GM12878 (cell line): ENCODE data around the gene IVD. TPM values are rescaled to one million over a fixed set of nuclear protein-coding genes. Genes with fewer than 3 reads are reported as not detected.
A peak's percentile ranks its signal among the peaks of the same experiment; 100 is the strongest.

Source experiments
- ATAC-seq: fragments of 200-7000 bp; cut with Tn5 transposase; 3 replicates; pipeline ENCODE4 v1.9.1; 2020; ENCODE audit warnings: mild to moderate bottlenecking, moderate library complexity
- BruUV-seq: library from RNA; stranded (reverse); fragments of 400-500 nt; replicated peaks from 2 replicates; lab custom pipeline; 2021; lab: Mats Ljungman, UMichigan
- CTCF ChIA-PET: fragments of 300-600 bp; sonication (Branson Sonifier 250); formaldehyde crosslinking; extraction: SDS; loops from one replicate; lab custom pipeline; 2021; ENCODE audit warnings: inconsistent platforms; lab: Yijun Ruan, JAX
- POLR2A ChIA-PET: fragments of 350-600 bp; formaldehyde crosslinking; extraction: SDS; loops from one replicate; lab custom pipeline; 2021; ENCODE audit warnings: inconsistent platforms; lab: Charles Lee
- RAD21 ChIA-PET: fragments of 300-600 bp; sonication (Branson Sonifier 250); formaldehyde crosslinking; loops from one replicate; lab custom pipeline; 2023; ENCODE audit warnings: antibody characterized with exemption; ENCODE audit not compliant: unreplicated experiment; lab: Charles Lee
- SMC1A ChIA-PET: fragments of 300-600 bp; sonication (Branson Sonifier 250); formaldehyde crosslinking; loops from one replicate; lab custom pipeline; 2023; ENCODE audit not compliant: unreplicated experiment, uncharacterized antibody; lab: Charles Lee
- DNase-seq: peaks from one replicate; pipeline ENCODE4 v3.0.0-alpha.2; 2011; ENCODE audit warnings: low read depth, low spot score
- FAIRE-seq: peaks from 3 replicates; lab custom pipeline; 2011; peaks lifted over from hg19 to GRCh38; lab: Jason Lieb, UNC
- H2AFZ ChIP-seq: 2 replicates; pipeline ENCODE4 v1.6.0; 2011; ENCODE audit warnings: low read depth, low read length, control low read depth; ENCODE audit not compliant: control insufficient read depth
- H3K27ac ChIP-seq: 2 replicates; pipeline ENCODE4 v1.5.1; 2011; ENCODE audit warnings: control low read depth; ENCODE audit not compliant: control insufficient read depth, insufficient read depth
- H3K27me3 ChIP-seq, 2 experiments: replicated peaks in 1 of 2; 2 replicates each; pipeline versions ENCODE4 v1.6.0 to v1.6.1; 2011; ENCODE audit warnings: low read length in 1 of 2; ENCODE audit not compliant: control insufficient read depth in 2 of 2, insufficient read depth in 2 of 2
- H3K36me3 ChIP-seq, 2 experiments: 2 replicates each; pipeline ENCODE4 v1.5.1; 2011; ENCODE audit warnings: low read length in 1 of 2; ENCODE audit not compliant: control insufficient read depth in 2 of 2, insufficient read depth in 2 of 2
- H3K4me1 ChIP-seq: 2 replicates; pipeline ENCODE4 v1.6.1; 2011; ENCODE audit warnings: mild to moderate bottlenecking, low read length, moderate library complexity, mixed read lengths; ENCODE audit not compliant: control insufficient read depth, insufficient read depth
- H3K4me2 ChIP-seq: 2 replicates; pipeline ENCODE4 v1.6.0; 2011; ENCODE audit warnings: control low read depth; ENCODE audit not compliant: control insufficient read depth, insufficient read depth
- H3K4me3 ChIP-seq: fragments of 200-600 bp; sonication (generic); 2 replicates; pipeline ENCODE4 v1.5.1; 2016
- H3K79me2 ChIP-seq: 2 replicates; pipeline ENCODE4 v1.6.0; 2011; ENCODE audit warnings: low read length; ENCODE audit not compliant: control insufficient read depth, insufficient read depth
- H3K9ac ChIP-seq: 2 replicates; pipeline ENCODE4 v1.8.0; 2011; ENCODE audit warnings: low read length, control low read depth, mixed read lengths; ENCODE audit not compliant: control insufficient read depth, insufficient read depth
- H3K9me3 ChIP-seq: replicated peaks from 3 replicates; pipeline ENCODE4 v1.5.1; 2011; ENCODE audit warnings: mild to moderate bottlenecking, low read length; ENCODE audit not compliant: control insufficient read depth, insufficient read depth
- H4K20me1 ChIP-seq: 2 replicates; pipeline ENCODE4 v1.6.0; 2011; ENCODE audit not compliant: control insufficient read depth, insufficient read depth
- CEBPB ChIP-seq, 2 experiments: fragments of 150-350 bp in 1 of 2; IDR thresholded peaks; 2 replicates each; pipeline ENCODE4 v1.6.1; 2012 to 2014; ENCODE audit warnings: low read depth in 2 of 2, low read length in 2 of 2, borderline replicate concordance in 1 of 2, inconsistent platforms in 1 of 2
- CREB1 ChIP-seq: IDR thresholded peaks from 2 replicates; pipeline ENCODE4 v1.6.1; 2012; ENCODE audit warnings: low read depth, mild to moderate bottlenecking, inconsistent platforms
- JUNB ChIP-seq: IDR thresholded peaks from 2 replicates; pipeline ENCODE4 v1.6.1; 2016; ENCODE audit warnings: antibody characterized with exemption, mild to moderate bottlenecking
- LARP7 ChIP-seq: fragments of 450-650 bp; IDR thresholded peaks from 2 replicates; pipeline ENCODE4 v1.6.1; 2017; ENCODE audit warnings: mild to moderate bottlenecking
- PAX8 ChIP-seq: fragments of 450-650 bp; IDR thresholded peaks from 2 replicates; pipeline ENCODE4 v1.6.1; 2017; ENCODE audit warnings: mild to moderate bottlenecking, moderate library complexity
- PBX3 ChIP-seq: IDR thresholded peaks from 2 replicates; pipeline ENCODE4 v1.6.1; 2011; ENCODE audit warnings: mild to moderate bottlenecking, low read depth, low read length, moderate library complexity; ENCODE audit not compliant: insufficient replicate concordance
- SKIL ChIP-seq: fragments of 450-650 bp; IDR thresholded peaks from 2 replicates; pipeline ENCODE4 v1.6.1; 2017; ENCODE audit warnings: mild to moderate bottlenecking, low read depth, inconsistent platforms; ENCODE audit not compliant: poor library complexity, severe bottlenecking
- WRNIP1 ChIP-seq: IDR thresholded peaks from 2 replicates; pipeline ENCODE4 v1.6.1; 2011; ENCODE audit warnings: low read depth, low read length, improper control_type of control experiment, borderline replicate concordance
- WGBS: methylation state at CpG from one replicate; pipeline ENCODE4 v1.1.6; 2016; ENCODE audit warnings: low lambda C conversion rate; ENCODE audit not compliant: insufficient replicate concordance, insufficient coverage; ENCODE audit errors: missing lambda C conversion rate; 5-methylcytosine and 5-hydroxymethylcytosine counted together
- in situ Hi-C: fragments of 300-500 bp; cut with MboI; formaldehyde crosslinking; loops from 9 replicates; pipeline ENCODE4 v1.14.3; 2018; ENCODE audit warnings: mixed read lengths
- intact Hi-C: fragments of 100-400 bp; cut with micrococcal nuclease; formaldehyde crosslinking; loops from one replicate; pipeline ENCODE4 v1.14.2; 2022; ENCODE audit not compliant: unreplicated experiment
- polyA plus RNA-seq, 11 experiments: library from polyadenylated mRNA; depleted of rRNA in 4 of 11; unstranded in 6 of 11; stranded (reverse) in 5 of 11; fragments of >200 nt; fragmentation: Nextera tagmentation in 4 of 11; fragmentation: Illumina TruSeq in 1 of 11; extraction: Ambion mirVana in 4 of 11; extraction: Trizol in 1 of 11; gene quantifications; 1 replicate in 1 of 11; 2 replicates in 10 of 11; pipeline versions ENCODE4 v1.2.1 to v1.2.3, GENCODE V29; 2011 to 2016; ENCODE audit warnings: inconsistent platforms in 2 of 11, missing spikeins in 2 of 11, low read depth in 1 of 11
- total RNA-seq, 4 experiments: library from RNA; depleted of rRNA in 3 of 4; stranded (reverse); fragments of >200 nt in 3 of 4; fragmentation: Illumina TruSeq in 1 of 4; extraction: Trizol in 1 of 4; gene quantifications; 2 replicates each; pipeline versions ENCODE4 v1.2.1 to v1.2.3, GENCODE V29; 2013 to 2021

IVD gene
- total and polyA plus RNA-seq, 10 of the 15 experiments (the other 5 are each of a cell fraction or from before 2014, with no cell fraction given): 5.3 to 59.8 (median 45.7) TPM

- Histone ChIP-seq H4K20me1 (no peaks in the 10 kb centered on the region; the same call in 1 of the 2 replicates), H2AFZ (no peak overlapping the region), H3K4me1 (peaks cover 24% of the 10 kb centered on the region), H3K79me2 (no peaks in the 10 kb centered on the region), H3K4me2 (no peak overlapping the region), H3K9me3 (no peaks in the 10 kb centered on the region), H3K27ac (peak overlapping the region; percentile 63; the same call in 1 of the 2 replicates), H3K36me3 (peaks cover 14 to 15% of the 10 kb centered on the region in 2 experiments), H3K9ac (no peak overlapping the region), H3K27me3 (no peaks in the 10 kb centered on the region), H3K4me3 (no peak overlapping the region)
- ChIA-PET CTCF (interaction anchor here (0.6 to 0.8 kb wide), 4 partner anchors 8 to 415 kb away, joined by 3 to 4 read pairs (median 4); no protein-coding TSS in a partner anchor), SMC1A (no interaction called here), POLR2A (interaction anchor here (1.0 kb wide), 1 partner anchor 9 kb away, joined by 3 read pairs; no protein-coding TSS in a partner anchor), RAD21 (no interaction called here)
- BruUV-seq: no TSS peak
- WGBS: 94% methylated on average over 10 of the region's 10 CpGs
- in situ Hi-C loops: no loop called here
- TF ChIP-seq PAX8 (no peak), CEBPB (IDR thresholded peaks at IDR 0.05; ENCODE audit: borderline replicate concordance in 1 of 2, low read depth in 2 of 2, low read length in 2 of 2) (no peak), CREB1 (no peak), WRNIP1 (no peak), SKIL (no peak), LARP7 (no peak), PBX3 (no peak), JUNB (no peak)
- no peak for ATAC-seq
- no peak for FAIRE-seq
- intact Hi-C loops: no loop called here
- no peak for DNase-seq
Observed at GRCh38 chr15:40465939-40466338, 60.3 kb downstream of the IVD start.
